PC-9 (cell line): Measurements from ENCODE around the gene LGI2.

Source experiments
- CTCF ChIP-seq: fragments of 200-600 bp; sonication (generic); conservative IDR thresholded peaks from 2 replicates; pipeline ENCODE4 v1.6.1; 2017; ENCODE audit warnings: mixed run types, antibody characterized with exemption, mild to moderate bottlenecking, moderate library complexity
- EZH2 ChIP-seq: fragments of 200-600 bp; sonication (generic); IDR thresholded peaks from 2 replicates; pipeline ENCODE4 v1.8.0; 2017; ENCODE audit warnings: antibody characterized with exemption, low read depth

GRCh38 chr4:25075851-25076250 is 45.1 kb upstream of the LGI2 start:
- TF ChIP-seq CTCF (no peak), EZH2 (no peak)
